ENCODE results near the gene DSE.

Gene DSE

GRCh38 chr6:116467096-116467495 lies 96.3 kb downstream of the DSE start:
- no peak overlapping the region for H3K4me3 ChIP-seq (ENCODE audit: low read depth, low read length)
- no peak for TF ChIP-seq CTCF (IDR thresholded peaks at IDR 0.05; ENCODE audit: borderline replicate concordance, insufficient read depth, low read depth, low read length)

GRCh38 chr6:116467514-116467913 lies 96.8 kb downstream of the DSE start:
- no peak for TF ChIP-seq CTCF (IDR thresholded peaks at IDR 0.05; ENCODE audit: borderline replicate concordance, insufficient read depth, low read depth, low read length)
- H3K4me3 ChIP-seq (ENCODE audit: low read depth, low read length) = no peak overlapping the region

- no peak for TF ChIP-seq CTCF (IDR thresholded peaks at IDR 0.05; ENCODE audit: borderline replicate concordance, insufficient read depth, low read depth, low read length)
- no peak overlapping the region for H3K4me3 ChIP-seq (ENCODE audit: low read depth, low read length)
These were observed 97.5 kb downstream of the DSE start for GRCh38 chr6:116468293-116468692.

- no peak for TF ChIP-seq CTCF (IDR thresholded peaks at IDR 0.05; ENCODE audit: borderline replicate concordance, insufficient read depth, low read depth, low read length)
- H3K4me3 ChIP-seq (ENCODE audit: low read depth, low read length) = no peak overlapping the region
These were observed 100.8 kb downstream of the DSE start for GRCh38 chr6:116471531-116471930.

- no peak for TF ChIP-seq CTCF (IDR thresholded peaks at IDR 0.05; ENCODE audit: borderline replicate concordance, insufficient read depth, low read depth, low read length)
These were observed 102.0 kb downstream of the DSE start for GRCh38 chr6:116472706-116473105.

GRCh38 chr6:116475141-116475540 lies 104.4 kb downstream of the DSE start:
- no peak overlapping the region for H3K4me3 ChIP-seq (ENCODE audit: low read depth, low read length)
- TF ChIP-seq CTCF (IDR thresholded peaks at IDR 0.05; ENCODE audit: borderline replicate concordance, insufficient read depth, low read depth, low read length) = no peak

More at GRCh38 chr6:116472706-116473105, 102.0 kb downstream of the DSE start:
- no peak overlapping the region for H3K4me3 ChIP-seq (ENCODE audit: low read depth, low read length)

GRCh38 chr6:116476002-116476678 lies 105.4 kb downstream of the DSE start:
- no peak for TF ChIP-seq CTCF (IDR thresholded peaks at IDR 0.05; ENCODE audit: borderline replicate concordance, insufficient read depth, low read depth, low read length)
- no peak overlapping the region for H3K4me3 ChIP-seq (ENCODE audit: low read depth, low read length)

Data from GM12875 (cell line).